ENCODE measurements around the gene BMP4. TPM values are rescaled to one million over a fixed set of nuclear protein-coding genes. Genes with fewer than 3 reads are reported as not detected.

The BMP4 gene
- total RNA-seq, 1 experiment from 2014 or later, result 24.8 TPM

DNA sequence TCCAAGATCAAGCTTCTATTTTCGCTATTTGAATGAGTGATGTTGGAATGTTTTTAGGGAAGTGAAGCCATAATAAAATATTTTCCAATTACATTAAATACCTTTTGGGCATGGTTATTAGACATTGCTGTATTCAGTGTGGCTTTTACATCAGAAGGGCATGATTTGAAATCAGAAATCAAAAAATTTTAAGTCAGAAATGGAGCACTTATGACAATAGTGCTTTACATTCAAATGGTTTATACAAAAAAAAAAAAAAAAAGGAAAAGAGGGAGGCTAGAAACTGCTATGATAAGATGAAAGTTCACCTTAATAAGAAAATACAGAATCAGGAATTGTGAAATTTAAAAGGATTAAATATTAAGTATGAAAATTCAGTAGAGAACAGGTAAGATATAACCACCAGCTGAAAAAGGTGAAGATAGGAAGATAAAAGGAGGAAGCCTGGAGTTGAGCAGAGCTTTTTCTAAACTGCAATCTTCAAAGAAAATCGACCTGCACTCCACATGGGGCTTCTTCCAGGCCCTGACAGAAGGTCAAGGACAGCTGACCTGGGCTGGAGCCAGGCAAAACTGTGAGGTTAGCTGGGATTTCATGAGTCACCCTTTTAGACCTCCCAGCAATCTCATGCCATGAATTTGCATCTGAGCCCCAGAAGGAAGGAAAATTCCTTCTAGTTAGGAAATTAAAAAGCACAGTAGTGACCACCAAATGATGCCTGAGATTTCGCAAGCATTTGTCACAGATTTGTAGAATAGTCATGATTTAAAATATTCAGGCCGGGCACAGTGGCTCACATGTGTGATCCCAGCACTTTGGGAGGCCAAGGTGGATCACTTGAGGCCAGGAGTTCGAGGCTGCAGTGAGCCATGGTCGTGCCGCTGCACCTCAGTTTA is 23.4 kb upstream of the BMP4 start:
- CTCF ChIA-PET, result interaction anchor here (0.7 kb wide), 2 partner anchors 285 to 374 kb away, joined by 6 to 8 read pairs; no protein-coding TSS in a partner anchor
- no peaks in the 10 kb centered on the region for H3K36me3 Mint-ChIP-seq (ENCODE audit: insufficient read depth, unreplicated experiment)
- H3K27me3 Mint-ChIP-seq (ENCODE audit: unreplicated experiment), result no peaks in the 10 kb centered on the region
- TF ChIP-seq CTCF (IDR thresholded peaks at IDR 0.05; ENCODE audit: unreplicated experiment), result no peak
- no TSS peak for BruUV-seq (replicated peaks)
- no peak overlapping the region for H3K4me3 Mint-ChIP-seq (ENCODE audit: low read depth, unreplicated experiment)
- no peak for DNase-seq
- H3K4me1 Mint-ChIP-seq (ENCODE audit: low read depth, unreplicated experiment), result no peaks in the 10 kb centered on the region
- H3K27ac Mint-ChIP-seq (ENCODE audit: unreplicated experiment), result no peak overlapping the region
- intact Hi-C loops (cut with micrococcal nuclease; ENCODE audit: unreplicated experiment), result no loop called here
- H3K9me3 Mint-ChIP-seq (ENCODE audit: low read depth, unreplicated experiment), result peaks cover 3% of the 10 kb centered on the region

- Mint-ChIP-seq H3K4me3 (ENCODE audit: low read depth, unreplicated experiment) (no peak overlapping the region), H3K27me3 (ENCODE audit: unreplicated experiment) (no peaks in the 10 kb centered on the region), H3K4me1 (ENCODE audit: low read depth, unreplicated experiment) (no peaks in the 10 kb centered on the region), H3K36me3 (ENCODE audit: insufficient read depth, unreplicated experiment) (no peaks in the 10 kb centered on the region), H3K27ac (ENCODE audit: unreplicated experiment) (no peak overlapping the region), H3K9me3 (ENCODE audit: low read depth, unreplicated experiment) (no peaks in the 10 kb centered on the region)
- CTCF ChIA-PET, result interaction anchor here (0.7 kb wide), 1 partner anchor 284 kb away, joined by 8 read pairs; no protein-coding TSS in a partner anchor
- DNase-seq, result no peak
- no peak for TF ChIP-seq CTCF (IDR thresholded peaks at IDR 0.05; ENCODE audit: unreplicated experiment)
- BruUV-seq (replicated peaks), result no TSS peak
- intact Hi-C loops (cut with micrococcal nuclease; ENCODE audit: unreplicated experiment), result no loop called here
These were observed 22.6 kb upstream of the BMP4 start for GRCh38 chr14:53979113-53979681.

- CTCF ChIA-PET, result no interaction called here
- Mint-ChIP-seq H3K27ac (ENCODE audit: unreplicated experiment) (no peak overlapping the region), H3K9me3 (ENCODE audit: low read depth, unreplicated experiment) (no peaks in the 10 kb centered on the region), H3K4me1 (ENCODE audit: low read depth, unreplicated experiment) (no peaks in the 10 kb centered on the region), H3K27me3 (ENCODE audit: unreplicated experiment) (no peaks in the 10 kb centered on the region), H3K4me3 (ENCODE audit: low read depth, unreplicated experiment) (no peak overlapping the region), H3K36me3 (ENCODE audit: insufficient read depth, unreplicated experiment) (no peaks in the 10 kb centered on the region)
- no TSS peak for BruUV-seq (replicated peaks)
- no peak for DNase-seq
- TF ChIP-seq CTCF (IDR thresholded peaks at IDR 0.05; ENCODE audit: unreplicated experiment), result no peak
- intact Hi-C loops (cut with micrococcal nuclease; ENCODE audit: unreplicated experiment), result no loop called here
These were observed 21.6 kb upstream of the BMP4 start for GRCh38 chr14:53978194-53978593.

- no peak for TF ChIP-seq CTCF (IDR thresholded peaks at IDR 0.05; ENCODE audit: unreplicated experiment)
- DNase-seq, result no peak
- Mint-ChIP-seq H3K9me3 (ENCODE audit: low read depth, unreplicated experiment) (no peaks in the 10 kb centered on the region), H3K27ac (ENCODE audit: unreplicated experiment) (no peak overlapping the region), H3K36me3 (ENCODE audit: insufficient read depth, unreplicated experiment) (no peaks in the 10 kb centered on the region), H3K27me3 (ENCODE audit: unreplicated experiment) (peaks cover 12% of the 10 kb centered on the region), H3K4me1 (ENCODE audit: low read depth, unreplicated experiment) (peaks cover 11% of the 10 kb centered on the region), H3K4me3 (ENCODE audit: low read depth, unreplicated experiment) (no peak overlapping the region)
- CTCF ChIA-PET, result no interaction called here
- intact Hi-C loops (cut with micrococcal nuclease; ENCODE audit: unreplicated experiment), result no loop called here
- no TSS peak for BruUV-seq (replicated peaks)
These were observed 18.8 kb upstream of the BMP4 start for GRCh38 chr14:53975444-53975843.
